ENCODE measurements around the gene PCDHGA10.
"Not testable (repeated sequence)": the region's sequence is repeated elsewhere in the genome, so short reads cannot be mapped to it uniquely, and the experiment has no call there.

The PCDHGA10 gene

GRCh38 chr5:141393267-141393666 lies 19.5 kb upstream of the PCDHGA10 start:
- DNase-seq: no peak

- not testable (repeated sequence) for DNase-seq
These were observed 18.2 kb upstream of the PCDHGA10 start for GRCh38 chr5:141394401-141395187.

- DNase-seq: peak; percentile 60
These were observed 14.8 kb upstream of the PCDHGA10 start, which contains the start of gene PCDHGB5 for GRCh38 chr5:141397756-141398551. Gene PCDHGB5 (plus strand): TSS chr5:141397947. CDS start chr5:141398128, 181 bp downstream.

GRCh38 chr5:141398608-141399007 lies 14.2 kb upstream of the PCDHGA10 start:
- DNase-seq: no peak

- no peak for DNase-seq
These were observed 13.1 kb upstream of the PCDHGA10 start for GRCh38 chr5:141399555-141400258.

- peak; percentile 37 for DNase-seq
These were observed 10.1 kb upstream of the PCDHGA10 start, which contains the start of gene PCDHGA9 for GRCh38 chr5:141402553-141403243. Gene PCDHGA9 (plus strand): TSS chr5:141402778. CDS start chr5:141402953, 175 bp downstream.

GRCh38 chr5:141403387-141403786 lies 9.4 kb upstream of the PCDHGA10 start:
- DNase-seq: no peak

GRCh38 chr5:141407790-141408505 lies 4.8 kb upstream of the PCDHGA10 start, which contains the start of gene PCDHGB6:
Gene PCDHGB6 (plus strand): TSS chr5:141408021. CDS start chr5:141408203, 182 bp downstream.
- peak; percentile 64 for DNase-seq

GRCh38 chr5:141409598-141410306 lies 3.0 kb upstream of the PCDHGA10 start:
- DNase-seq: no peak

GRCh38 chr5:141411575-141411974 lies 1.2 kb upstream of the PCDHGA10 start:
- no peak for DNase-seq

- no peak for DNase-seq
These were observed 818 bp downstream of the PCDHGA10 start for GRCh38 chr5:141413540-141414069.

GRCh38 chr5:141414548-141415274 lies 1.9 kb downstream of the PCDHGA10 start:
- not testable (repeated sequence) for DNase-seq

GRCh38 chr5:141415275-141415618 lies 2.5 kb downstream of the PCDHGA10 start:
- DNase-seq: not testable (repeated sequence)

GRCh38 chr5:141417494-141418172 lies 4.8 kb downstream of the PCDHGA10 start, which contains the start of gene PCDHGB7:
Gene PCDHGB7 (plus strand): TSS chr5:141417677. CDS start chr5:141417860, 183 bp downstream.
- peak; percentile 75 for DNase-seq

- no peak for DNase-seq
These were observed 6.5 kb downstream of the PCDHGA10 start for GRCh38 chr5:141419074-141419880.

GRCh38 chr5:141420855-141421488 lies 8.2 kb downstream of the PCDHGA10 start, which contains the start of gene PCDHGA11:
Gene PCDHGA11 (plus strand): TSS chr5:141421051. CDS start chr5:141421228, 177 bp downstream.
- DNase-seq: peak; percentile 69

- DNase-seq: no peak
These were observed 8.7 kb downstream of the PCDHGA10 start for GRCh38 chr5:141421489-141421855.

Measured in stimulated activated CD4-positive, alpha-beta T cell treated with anti-CD3 and anti-CD28 coated beads, Interleukin-15, amount 100 ng/mL, for 24 hours (primary cell).